Measurements from ENCODE around the gene GSTT2B. TPM values are rescaled to one million over a fixed set of nuclear protein-coding genes. Genes with fewer than 3 reads are reported as not detected.

Gene GSTT2B
- polyA plus RNA-seq, 3 donors: 0.25 to 0.72 TPM; not detected in 1

DNA sequence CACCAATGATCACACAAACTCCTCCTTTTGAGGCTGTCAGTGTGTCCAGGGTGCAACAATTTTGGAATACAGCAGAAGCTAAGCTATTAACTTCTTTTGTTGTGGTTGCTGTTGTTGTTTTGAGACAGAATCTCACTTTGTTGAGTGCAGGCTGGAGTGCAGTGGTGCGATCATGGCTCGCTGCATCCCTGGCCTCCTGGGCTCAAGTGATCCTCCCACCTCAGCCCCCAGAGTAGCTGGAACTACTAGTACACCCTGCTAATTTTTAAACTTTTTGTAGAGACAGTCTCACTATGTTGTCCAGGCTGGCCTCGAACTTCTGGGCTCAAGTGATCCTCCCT, 22.0 kb downstream of the GSTT2B start:
- Histone ChIP-seq H3K4me1 (ENCODE audit: control insufficient read depth in 1 of 2, insufficient read depth in 2 of 2, low read length in 2 of 2) (no peaks in the 10 kb centered on the region), H3K4me2 (replicated peaks; ENCODE audit: extremely low read depth, low read length, poor library complexity, severe bottlenecking) (no peak overlapping the region), H3K9me3 (replicated peaks in 1 of 2; ENCODE audit: control insufficient read depth in 1 of 2, insufficient read depth in 1 of 2, low read length in 2 of 2) (no peaks in the 10 kb centered on the region), H3K27me3 (ENCODE audit: control insufficient read depth in 2 of 2, insufficient read depth in 2 of 2, low read length in 2 of 2) (no peaks in the 10 kb centered on the region), H3K79me2 (ENCODE audit: insufficient read depth, low read length) (no peaks in the 10 kb centered on the region), H3K9ac (ENCODE audit: insufficient read depth, low read length, poor library complexity, severe bottlenecking) (no peak overlapping the region), H3K4me3 (replicated peaks in 1 of 3; ENCODE audit: low read depth in 2 of 3, low read length in 3 of 3) (no peak overlapping the region), H3K36me3 (replicated peaks in 1 of 2; ENCODE audit: control insufficient read depth in 1 of 2, insufficient read depth in 2 of 2, low read length in 2 of 2) (no peaks in the 10 kb centered on the region), H3K27ac (ENCODE audit: low read depth in 1 of 2, low read length in 2 of 2) (no peak overlapping the region), H4K20me1 (ENCODE audit: insufficient read depth, low read length) (no peaks in the 10 kb centered on the region), H2AFZ (ENCODE audit: insufficient read depth, low read depth, low read length, poor library complexity, severe bottlenecking) (no peak overlapping the region)
- no peak for DNase-seq
- H3K4me1 Mint-ChIP-seq: no peaks in the 10 kb centered on the region
- TF ChIP-seq, protein P1, sequence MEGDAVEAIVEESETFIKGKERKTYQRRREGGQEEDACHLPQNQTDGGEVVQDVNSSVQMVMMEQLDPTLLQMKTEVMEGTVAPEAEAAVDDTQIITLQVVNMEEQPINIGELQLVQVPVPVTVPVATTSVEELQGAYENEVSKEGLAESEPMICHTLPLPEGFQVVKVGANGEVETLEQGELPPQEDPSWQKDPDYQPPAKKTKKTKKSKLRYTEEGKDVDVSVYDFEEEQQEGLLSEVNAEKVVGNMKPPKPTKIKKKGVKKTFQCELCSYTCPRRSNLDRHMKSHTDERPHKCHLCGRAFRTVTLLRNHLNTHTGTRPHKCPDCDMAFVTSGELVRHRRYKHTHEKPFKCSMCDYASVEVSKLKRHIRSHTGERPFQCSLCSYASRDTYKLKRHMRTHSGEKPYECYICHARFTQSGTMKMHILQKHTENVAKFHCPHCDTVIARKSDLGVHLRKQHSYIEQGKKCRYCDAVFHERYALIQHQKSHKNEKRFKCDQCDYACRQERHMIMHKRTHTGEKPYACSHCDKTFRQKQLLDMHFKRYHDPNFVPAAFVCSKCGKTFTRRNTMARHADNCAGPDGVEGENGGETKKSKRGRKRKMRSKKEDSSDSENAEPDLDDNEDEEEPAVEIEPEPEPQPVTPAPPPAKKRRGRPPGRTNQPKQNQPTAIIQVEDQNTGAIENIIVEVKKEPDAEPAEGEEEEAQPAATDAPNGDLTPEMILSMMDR (IDR thresholded peaks at IDR 0.05): no peak
- H3K27me3 Mint-ChIP-seq (ENCODE audit: low read depth in 3 of 3): peaks cover 3 to 7% (median 3%) of the 10 kb centered on the region in 3 donors
- WGBS (ENCODE audit: insufficient coverage): 100% methylated on average over 1 of the region's 3 CpGs
- H3K9me3 Mint-ChIP-seq: no peaks in the 10 kb centered on the region
- no peaks in the 10 kb centered on the region for H3K36me3 Mint-ChIP-seq
- intact Hi-C loops (cut with micrococcal nuclease): loop anchor here in 1 of 2 donors (5.0 kb wide), 1 partner anchor 68 kb away; the partner anchor contains the start of gene GSTT4
- no peak overlapping the region for H3K4me3 Mint-ChIP-seq
- H3K27ac Mint-ChIP-seq: no peak overlapping the region

DNA sequence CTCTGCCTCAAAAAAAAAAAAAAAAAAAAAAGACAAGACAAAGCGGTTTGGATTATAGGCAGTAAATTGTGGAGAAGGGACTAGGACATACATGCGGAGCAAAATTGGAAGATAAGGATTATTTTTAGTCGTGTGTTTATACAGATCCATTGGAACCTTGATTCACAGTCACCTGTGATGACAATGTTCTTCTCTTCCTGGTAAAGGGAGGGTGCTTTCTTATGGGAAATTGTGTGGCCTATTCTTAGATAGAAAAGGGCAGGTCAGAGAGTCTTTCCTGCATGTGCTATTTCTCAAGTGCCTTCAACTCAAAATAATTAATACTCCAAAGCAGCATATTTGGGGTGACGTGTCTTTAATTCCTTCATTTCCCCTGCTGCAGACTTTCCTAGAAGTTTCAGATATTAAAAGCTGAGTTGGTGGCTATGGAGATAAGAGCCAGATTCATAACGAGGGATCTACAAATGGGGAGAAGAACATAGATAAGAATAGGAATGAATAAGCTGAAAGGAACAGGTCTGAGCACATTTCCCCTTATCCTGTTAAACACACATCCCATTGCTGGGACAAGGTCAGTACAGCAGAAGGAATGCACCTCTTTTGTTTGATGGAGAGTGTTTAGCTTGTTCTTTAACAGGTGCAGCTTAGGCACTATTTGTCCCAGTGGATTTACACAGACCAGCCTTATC, 22.5 kb downstream of the GSTT2B start:
- Histone ChIP-seq H4K20me1 (ENCODE audit: insufficient read depth, low read length) (no peaks in the 10 kb centered on the region), H2AFZ (ENCODE audit: insufficient read depth, low read depth, low read length, poor library complexity, severe bottlenecking) (no peak overlapping the region), H3K4me1 (ENCODE audit: control insufficient read depth in 1 of 2, insufficient read depth in 2 of 2, low read length in 2 of 2) (no peaks in the 10 kb centered on the region), H3K27me3 (ENCODE audit: control insufficient read depth in 2 of 2, insufficient read depth in 2 of 2, low read length in 2 of 2) (no peaks in the 10 kb centered on the region), H3K9me3 (replicated peaks in 1 of 2; ENCODE audit: control insufficient read depth in 1 of 2, insufficient read depth in 1 of 2, low read length in 2 of 2) (no peaks in the 10 kb centered on the region), H3K4me2 (replicated peaks; ENCODE audit: extremely low read depth, low read length, poor library complexity, severe bottlenecking) (no peak overlapping the region), H3K4me3 (replicated peaks in 1 of 3; ENCODE audit: low read depth in 2 of 3, low read length in 3 of 3) (no peak overlapping the region), H3K79me2 (ENCODE audit: insufficient read depth, low read length) (no peaks in the 10 kb centered on the region), H3K27ac (ENCODE audit: low read depth in 1 of 2, low read length in 2 of 2) (no peak overlapping the region), H3K36me3 (replicated peaks in 1 of 2; ENCODE audit: control insufficient read depth in 1 of 2, insufficient read depth in 2 of 2, low read length in 2 of 2) (no peaks in the 10 kb centered on the region), H3K9ac (ENCODE audit: insufficient read depth, low read length, poor library complexity, severe bottlenecking) (no peak overlapping the region)
- Mint-ChIP-seq H3K27ac (no peak overlapping the region), H3K36me3 (no peaks in the 10 kb centered on the region), H3K9me3 (no peaks in the 10 kb centered on the region), H3K27me3 (ENCODE audit: low read depth in 3 of 3) (peaks cover 3 to 7% (median 3%) of the 10 kb centered on the region in 3 donors), H3K4me3 (no peak overlapping the region), H3K4me1 (no peaks in the 10 kb centered on the region)
- TF ChIP-seq, protein P1 (IDR thresholded peaks at IDR 0.05): no peak
- 94% methylated on average over 2 of the region's 5 CpGs for WGBS (ENCODE audit: insufficient coverage)
- DNase-seq: no peak
- intact Hi-C loops (cut with micrococcal nuclease): loop anchor here in 1 of 2 donors (5.0 kb wide), 1 partner anchor 69 kb away; the partner anchor contains the start of gene GSTT4

All from CD14-positive monocyte (primary cell).